Eye (tissue), 1 donor: Measurements from ENCODE around the gene C12orf50.
"Not testable (repeated sequence)": the region's sequence is repeated elsewhere in the genome, so short reads cannot be mapped to it uniquely, and the experiment has no call there.

Experiments used
- DNase-seq: peaks from one replicate; pipeline ENCODE4 v3.0.0-alpha.2; 2015

Gene C12orf50

GRCh38 chr12:87985069-87985675, 44.0 kb downstream of the C12orf50 start:
- no peak for DNase-seq

- DNase-seq = no peak
These were observed 47.0 kb downstream of the C12orf50 start for GRCh38 chr12:87982208-87982607.

GRCh38 chr12:87981495-87981894, 47.7 kb downstream of the C12orf50 start:
- DNase-seq = no peak

- no peak for DNase-seq
These were observed 53.3 kb downstream of the C12orf50 start for GRCh38 chr12:87975879-87976278.

GRCh38 chr12:87967871-87968270, 61.3 kb downstream of the C12orf50 start:
- DNase-seq = peak; percentile 38

- DNase-seq = no peak
These were observed 68.6 kb downstream of the C12orf50 start for GRCh38 chr12:87960566-87960965.

- not testable (repeated sequence) for DNase-seq
These were observed 75.2 kb downstream of the C12orf50 start for GRCh38 chr12:87954028-87954427.

GRCh38 chr12:87953256-87953860, 75.8 kb downstream of the C12orf50 start:
- peak; percentile 79 for DNase-seq

- no peak for DNase-seq
These were observed 76.4 kb downstream of the C12orf50 start for GRCh38 chr12:87952850-87953249.

GRCh38 chr12:87952223-87952622, 77.0 kb downstream of the C12orf50 start:
- DNase-seq = no peak

DNA sequence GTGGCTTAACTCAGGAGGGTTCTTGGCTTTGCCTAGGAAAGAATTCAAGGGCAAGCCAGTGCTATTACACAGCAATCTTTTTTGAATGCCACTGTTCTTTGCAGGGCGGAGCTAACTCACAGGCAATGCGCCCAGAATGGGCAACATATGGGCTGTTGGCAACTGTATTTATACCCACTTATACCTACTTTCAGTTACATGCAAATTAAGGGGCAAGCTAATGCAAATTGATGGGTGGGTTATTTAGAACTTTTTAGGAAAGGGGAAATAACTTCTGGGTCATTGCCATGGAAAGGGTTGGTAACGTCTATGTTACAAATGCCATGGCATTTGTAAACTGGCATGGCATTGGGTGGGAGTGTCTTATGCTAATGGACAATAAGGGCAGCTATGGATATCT, 85.4 kb downstream of the C12orf50 start:
- no peak for DNase-seq

GRCh38 chr12:87943023-87943422, 86.2 kb downstream of the C12orf50 start:
- no peak for DNase-seq

DNA sequence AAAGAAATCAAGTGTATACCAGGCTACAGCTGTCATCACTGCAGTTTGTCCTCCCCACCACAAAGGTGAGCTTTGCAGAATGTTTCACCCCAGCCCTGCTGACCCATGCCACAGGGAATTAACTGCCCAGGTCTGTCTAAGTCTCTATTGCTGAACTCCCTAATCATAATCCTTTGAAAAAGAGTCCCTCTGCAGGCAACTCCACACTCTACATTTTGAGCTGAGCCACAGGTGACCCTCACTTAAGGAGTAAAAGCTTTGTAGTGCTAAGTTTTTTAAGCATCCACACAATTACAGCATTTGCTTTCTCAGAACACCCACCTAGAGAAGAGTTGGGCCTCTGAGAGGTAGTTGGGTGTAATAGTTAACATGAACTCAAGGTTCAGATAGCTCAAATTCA, 90.0 kb downstream of the C12orf50 start:
- no peak for DNase-seq

DNA sequence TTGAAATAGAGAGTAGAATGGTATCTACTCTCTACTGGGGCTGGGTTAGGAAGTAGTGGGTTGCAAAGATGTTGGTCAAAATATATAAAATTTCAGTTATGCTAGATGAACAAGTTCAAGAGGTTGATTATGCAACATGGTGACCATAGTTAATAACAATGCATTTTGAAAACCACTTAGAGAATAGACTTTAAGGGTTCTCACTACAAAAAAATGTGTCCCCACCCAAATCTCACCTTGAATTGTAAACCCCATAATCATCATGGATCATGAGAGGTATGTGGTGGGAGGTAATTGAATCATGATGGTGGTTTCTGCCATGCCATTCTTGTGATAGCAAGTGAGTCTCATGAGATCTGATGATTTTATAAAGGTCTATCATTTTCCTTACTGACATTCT, 94.0 kb downstream of the C12orf50 start:
- no peak for DNase-seq

GRCh38 chr12:87933991-87934390, 95.2 kb downstream of the C12orf50 start:
- no peak for DNase-seq

GRCh38 chr12:87931812-87932211, 97.4 kb downstream of the C12orf50 start:
- DNase-seq = no peak

GRCh38 chr12:87930627-87931026, 98.6 kb downstream of the C12orf50 start:
- no peak for DNase-seq
